Measurements from ENCODE around the gene DIP2C. TPM values are rescaled to one million over a fixed set of nuclear protein-coding genes. Genes with fewer than 3 reads are reported as not detected.

DIP2C gene
- total RNA-seq, 1 experiment from 2014 or later = 11.4 TPM

DNA sequence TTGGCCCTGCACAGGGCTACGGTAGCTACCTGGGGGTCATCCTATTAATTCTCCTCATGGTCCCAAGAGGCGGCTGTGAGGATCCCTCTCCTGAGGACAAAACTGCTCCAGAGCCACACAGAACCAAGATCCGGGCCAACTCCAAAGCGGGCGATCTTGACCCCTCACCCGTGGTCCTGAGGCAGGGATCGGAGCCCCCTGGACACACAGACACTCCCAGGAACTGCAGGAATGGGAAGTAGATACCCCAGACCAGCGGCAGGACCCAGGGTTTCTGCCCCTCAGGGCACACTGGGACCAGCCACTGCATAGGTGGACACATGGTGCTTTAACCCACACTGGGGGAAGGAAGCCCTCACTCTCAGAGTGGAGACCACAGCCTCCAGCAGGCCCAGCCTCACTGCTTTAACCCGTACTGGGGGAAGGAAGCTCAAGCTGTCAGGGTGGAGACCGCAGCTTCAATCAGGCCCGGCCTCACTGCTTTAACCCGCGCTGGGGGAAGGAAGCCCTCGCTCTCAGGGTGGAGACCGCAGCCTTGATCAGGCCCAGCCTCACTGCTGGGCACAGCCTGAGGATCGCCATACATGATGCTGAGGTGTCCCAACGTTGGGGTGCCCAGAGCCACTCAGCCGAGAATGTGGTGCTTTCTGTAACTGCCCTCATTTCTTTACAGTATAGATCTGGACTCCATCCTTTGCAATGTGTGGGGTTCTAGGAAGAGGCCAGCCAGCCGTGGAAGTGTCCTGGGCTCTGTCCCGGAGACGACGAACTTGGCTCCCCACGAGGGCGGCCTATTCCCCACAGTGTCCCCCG is 60.1 kb downstream of the DIP2C start:
- Histone ChIP-seq H3K36me3 (ENCODE audit: control insufficient read depth, insufficient read depth, low read length) (no peaks in the 10 kb centered on the region), H3K27me3 (replicated peaks; ENCODE audit: control insufficient read depth, insufficient read depth, low read length) (no peaks in the 10 kb centered on the region), H3K9me3 (no peaks in the 10 kb centered on the region), H3K4me3 (ENCODE audit: low read depth, low read length) (no peak overlapping the region), H3K4me1 (peaks cover 12% of the 10 kb centered on the region)
- peaks cover 6% of the 10 kb centered on the region for H3K4me1 Mint-ChIP-seq (ENCODE audit: low read depth, unreplicated experiment)
- no peak overlapping the region for H3K4me3 Mint-ChIP-seq (ENCODE audit: unreplicated experiment)
- POLR2A ChIA-PET = no interaction called here
- H3K9me3 Mint-ChIP-seq (ENCODE audit: unreplicated experiment) = no peaks in the 10 kb centered on the region
- TF ChIP-seq, protein P1, sequence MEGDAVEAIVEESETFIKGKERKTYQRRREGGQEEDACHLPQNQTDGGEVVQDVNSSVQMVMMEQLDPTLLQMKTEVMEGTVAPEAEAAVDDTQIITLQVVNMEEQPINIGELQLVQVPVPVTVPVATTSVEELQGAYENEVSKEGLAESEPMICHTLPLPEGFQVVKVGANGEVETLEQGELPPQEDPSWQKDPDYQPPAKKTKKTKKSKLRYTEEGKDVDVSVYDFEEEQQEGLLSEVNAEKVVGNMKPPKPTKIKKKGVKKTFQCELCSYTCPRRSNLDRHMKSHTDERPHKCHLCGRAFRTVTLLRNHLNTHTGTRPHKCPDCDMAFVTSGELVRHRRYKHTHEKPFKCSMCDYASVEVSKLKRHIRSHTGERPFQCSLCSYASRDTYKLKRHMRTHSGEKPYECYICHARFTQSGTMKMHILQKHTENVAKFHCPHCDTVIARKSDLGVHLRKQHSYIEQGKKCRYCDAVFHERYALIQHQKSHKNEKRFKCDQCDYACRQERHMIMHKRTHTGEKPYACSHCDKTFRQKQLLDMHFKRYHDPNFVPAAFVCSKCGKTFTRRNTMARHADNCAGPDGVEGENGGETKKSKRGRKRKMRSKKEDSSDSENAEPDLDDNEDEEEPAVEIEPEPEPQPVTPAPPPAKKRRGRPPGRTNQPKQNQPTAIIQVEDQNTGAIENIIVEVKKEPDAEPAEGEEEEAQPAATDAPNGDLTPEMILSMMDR (IDR thresholded peaks at IDR 0.05; ENCODE audit: insufficient read depth in 1 of 2, low read depth in 1 of 2, low read length in 1 of 2, severe bottlenecking in 1 of 2, unreplicated experiment in 1 of 2) = no peak
- no peak overlapping the region for H3K27ac Mint-ChIP-seq (ENCODE audit: unreplicated experiment)
- H3K36me3 Mint-ChIP-seq (ENCODE audit: insufficient read depth, unreplicated experiment) = peaks cover 15% of the 10 kb centered on the region
- CTCF ChIA-PET = no interaction called here
- intact Hi-C loops (cut with micrococcal nuclease; ENCODE audit: unreplicated experiment) = no loop called here
- DNase-seq = no peak
- H3K27me3 Mint-ChIP-seq (ENCODE audit: insufficient read depth, unreplicated experiment) = no peaks in the 10 kb centered on the region
- BruUV-seq (replicated peaks) = no TSS peak

DNA sequence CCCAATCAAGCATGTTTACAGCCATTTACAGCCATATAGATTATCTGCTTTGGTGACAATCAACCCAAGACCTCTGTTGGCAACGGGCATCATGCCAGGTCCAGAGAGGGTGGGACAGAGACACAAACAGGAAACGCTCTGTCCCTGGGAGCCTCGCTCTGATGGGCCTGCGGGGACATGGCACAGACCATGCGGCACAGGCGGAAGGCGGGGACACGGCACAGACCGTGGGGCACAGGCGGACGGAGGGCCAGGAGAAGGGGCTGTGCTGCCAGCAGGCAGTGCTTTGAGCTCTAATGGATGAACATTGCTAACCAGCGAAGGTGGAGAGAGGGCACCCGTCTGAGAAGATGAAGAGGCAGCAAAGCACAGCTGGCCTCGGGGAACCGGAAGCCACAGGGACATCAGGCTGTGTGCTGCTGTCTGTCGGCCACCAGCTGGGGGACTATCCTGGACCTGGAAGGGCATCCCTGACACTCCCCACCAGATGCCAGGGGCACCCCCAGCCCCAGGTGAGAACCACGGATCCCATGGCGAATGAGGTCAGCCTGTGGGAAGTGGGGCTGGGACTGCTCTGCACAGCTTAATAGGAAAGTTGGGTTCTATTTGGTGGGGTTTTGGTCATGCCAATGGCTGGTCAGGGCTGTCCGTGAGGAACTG is 61.0 kb downstream of the DIP2C start:
- Histone ChIP-seq H3K4me1 (peaks cover 18% of the 10 kb centered on the region), H3K27me3 (replicated peaks; ENCODE audit: control insufficient read depth, insufficient read depth, low read length) (no peaks in the 10 kb centered on the region), H3K4me3 (ENCODE audit: low read depth, low read length) (no peak overlapping the region), H3K36me3 (ENCODE audit: control insufficient read depth, insufficient read depth, low read length) (no peaks in the 10 kb centered on the region), H3K9me3 (no peaks in the 10 kb centered on the region)
- no TSS peak for BruUV-seq (replicated peaks)
- DNase-seq = no peak
- TF ChIP-seq, protein P1 (IDR thresholded peaks at IDR 0.05; ENCODE audit: insufficient read depth in 1 of 2, low read depth in 1 of 2, low read length in 1 of 2, severe bottlenecking in 1 of 2, unreplicated experiment in 1 of 2) = no peak
- CTCF ChIA-PET = no interaction called here
- Mint-ChIP-seq H3K4me1 (ENCODE audit: low read depth, unreplicated experiment) (peaks cover 7% of the 10 kb centered on the region), H3K27me3 (ENCODE audit: insufficient read depth, unreplicated experiment) (no peaks in the 10 kb centered on the region), H3K4me3 (ENCODE audit: unreplicated experiment) (no peak overlapping the region), H3K27ac (ENCODE audit: unreplicated experiment) (no peak overlapping the region), H3K9me3 (ENCODE audit: unreplicated experiment) (no peaks in the 10 kb centered on the region), H3K36me3 (ENCODE audit: insufficient read depth, unreplicated experiment) (peaks cover 16% of the 10 kb centered on the region)
- POLR2A ChIA-PET = no interaction called here
- intact Hi-C loops (cut with micrococcal nuclease; ENCODE audit: unreplicated experiment) = no loop called here

DNA sequence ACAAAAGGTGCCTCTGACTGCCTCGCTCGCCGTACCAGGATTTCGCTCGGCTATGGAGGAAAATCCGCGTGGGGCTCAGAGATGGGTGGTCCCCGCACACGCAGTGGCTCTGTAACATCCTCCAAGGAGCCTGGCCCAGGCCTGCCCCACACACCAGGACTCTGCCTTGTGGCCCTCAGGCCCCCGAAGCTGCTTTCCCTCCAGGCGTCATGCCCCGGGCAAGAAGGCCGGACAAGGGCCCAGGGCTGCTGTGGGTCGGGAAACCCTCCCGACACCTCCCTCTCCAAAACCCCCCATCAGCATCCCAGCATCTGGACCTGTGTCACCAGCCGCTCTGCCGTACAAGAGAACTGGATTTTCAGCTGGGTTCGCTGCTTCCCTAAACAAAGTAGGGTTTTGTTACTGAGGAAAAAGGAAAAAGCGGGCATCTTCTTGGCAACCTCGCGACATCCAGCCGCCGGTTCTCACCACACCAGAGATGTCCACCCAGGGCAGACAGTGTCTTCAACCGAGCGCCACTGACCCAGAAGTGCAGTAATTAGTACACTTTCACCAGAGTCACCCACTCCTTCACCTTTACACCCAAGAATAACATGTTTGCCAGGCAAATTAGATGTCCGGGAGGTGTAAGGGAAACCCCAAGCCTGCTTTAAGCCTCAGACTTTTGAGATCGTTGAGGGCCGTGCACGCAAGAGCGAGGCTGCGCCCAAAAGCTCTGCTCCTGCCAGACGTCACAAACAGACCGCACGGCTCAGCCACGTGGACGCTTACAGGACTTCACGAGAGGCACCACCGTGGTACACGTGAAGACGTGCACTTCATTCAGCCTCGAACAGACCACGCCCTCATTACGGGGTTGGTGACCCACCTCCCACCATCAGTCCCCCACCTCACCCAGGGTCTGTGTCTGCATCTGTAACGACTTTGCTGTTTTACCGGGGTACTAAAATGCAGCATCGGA is 62.2 kb downstream of the DIP2C start:
- Mint-ChIP-seq H3K27ac (ENCODE audit: unreplicated experiment) (no peak overlapping the region), H3K27me3 (ENCODE audit: insufficient read depth, unreplicated experiment) (no peaks in the 10 kb centered on the region), H3K36me3 (ENCODE audit: insufficient read depth, unreplicated experiment) (peaks cover 16% of the 10 kb centered on the region), H3K4me3 (ENCODE audit: unreplicated experiment) (no peak overlapping the region), H3K9me3 (ENCODE audit: unreplicated experiment) (no peaks in the 10 kb centered on the region), H3K4me1 (ENCODE audit: low read depth, unreplicated experiment) (peaks cover 7% of the 10 kb centered on the region)
- ChIA-PET POLR2A (interaction anchor here (0.8 kb wide), 1 partner anchor 387 kb away, joined by 4 read pairs; no protein-coding TSS in a partner anchor), CTCF (no interaction called here)
- BruUV-seq (replicated peaks) = no TSS peak
- Histone ChIP-seq H3K4me3 (ENCODE audit: low read depth, low read length) (no peak overlapping the region), H3K27me3 (replicated peaks; ENCODE audit: control insufficient read depth, insufficient read depth, low read length) (no peaks in the 10 kb centered on the region), H3K9me3 (no peaks in the 10 kb centered on the region), H3K4me1 (peaks cover 18% of the 10 kb centered on the region), H3K36me3 (ENCODE audit: control insufficient read depth, insufficient read depth, low read length) (no peaks in the 10 kb centered on the region)
- TF ChIP-seq, protein P1 (IDR thresholded peaks at IDR 0.05; ENCODE audit: insufficient read depth in 1 of 2, low read depth in 1 of 2, low read length in 1 of 2, severe bottlenecking in 1 of 2, unreplicated experiment in 1 of 2) = no peak
- intact Hi-C loops (cut with micrococcal nuclease; ENCODE audit: unreplicated experiment) = no loop called here
- DNase-seq = no peak
